Measurements from ENCODE around the gene ZNF446.
"Not testable (repeated sequence)": the region's sequence is repeated elsewhere in the genome, so short reads cannot be mapped to it uniquely, and the experiment has no call there.

ZNF446 gene

GRCh38 chr19:58500242-58500641 lies 24.1 kb downstream of the ZNF446 start:
- no peak for DNase-seq (ENCODE audit: low spot score)

- DNase-seq (ENCODE audit: low spot score): not testable (repeated sequence)
Measured at GRCh38 chr19:58507602-58508223, 31.6 kb downstream of the ZNF446 start.

- DNase-seq (ENCODE audit: low spot score): no peak
Measured at GRCh38 chr19:58509731-58510083, 33.6 kb downstream of the ZNF446 start.

- DNase-seq (ENCODE audit: low spot score): no peak
Measured at GRCh38 chr19:58510084-58510862, 34.1 kb downstream of the ZNF446 start.

GRCh38 chr19:58511353-58512208 lies 35.4 kb downstream of the ZNF446 start, which contains the start of gene SLC27A5:
TSS of gene SLC27A5 (minus strand) at chr19:58511992. CDS start at chr19:58511955, 37 bp downstream.
- DNase-seq (ENCODE audit: low spot score): no peak

- DNase-seq (ENCODE audit: low spot score): no peak
Measured at GRCh38 chr19:58513213-58513693, 37.1 kb downstream of the ZNF446 start.

GRCh38 chr19:58513694-58514563 lies 37.8 kb downstream of the ZNF446 start:
- DNase-seq (ENCODE audit: low spot score): peak; percentile 90

GRCh38 chr19:58514564-58515022 lies 38.4 kb downstream of the ZNF446 start:
- no peak for DNase-seq (ENCODE audit: low spot score)

- DNase-seq (ENCODE audit: low spot score): no peak
Measured at GRCh38 chr19:58515259-58515658, 39.1 kb downstream of the ZNF446 start.

- DNase-seq (ENCODE audit: low spot score): no peak
Measured at GRCh38 chr19:58516246-58516836, 40.2 kb downstream of the ZNF446 start.

GRCh38 chr19:58516964-58517833 lies 41.0 kb downstream of the ZNF446 start:
- no peak for DNase-seq (ENCODE audit: low spot score)

- no peak for DNase-seq (ENCODE audit: low spot score)
Measured at GRCh38 chr19:58518256-58519086, 42.3 kb downstream of the ZNF446 start.

- DNase-seq (ENCODE audit: low spot score): peak; percentile 72
Measured at GRCh38 chr19:58519087-58519354, 42.9 kb downstream of the ZNF446 start.

- DNase-seq (ENCODE audit: low spot score): peak; percentile 97
Measured at GRCh38 chr19:58519355-58520256, 43.5 kb downstream of the ZNF446 start, which contains the start of gene ZBTB45. TSS of gene ZBTB45 (minus strand) at chr19:58519810. CDS start at chr19:58517673, 2,137 bp downstream.

- no peak for DNase-seq (ENCODE audit: low spot score)
Measured at GRCh38 chr19:58520257-58520599, 44.1 kb downstream of the ZNF446 start.

GRCh38 chr19:58521651-58522050 lies 45.5 kb downstream of the ZNF446 start:
- no peak for DNase-seq (ENCODE audit: low spot score)

- DNase-seq (ENCODE audit: low spot score): no peak
Measured at GRCh38 chr19:58522709-58523108, 46.6 kb downstream of the ZNF446 start.

- no peak for DNase-seq (ENCODE audit: low spot score)
Measured at GRCh38 chr19:58529405-58529804, 53.3 kb downstream of the ZNF446 start.

All from kidney tubule cell (primary cell).